Glutamatergic neuron (in vitro differentiated cells): ENCODE measurements around the gene GDF7. TPM values are rescaled to one million over a fixed set of nuclear protein-coding genes. Genes with fewer than 3 reads are reported as not detected.
A peak's percentile ranks its signal among the peaks of the same experiment; 100 is the strongest.

Experiments
- DNase-seq: peaks from one replicate; pipeline ENCODE4 v3.0.0; 2022
- H3K27ac Mint-ChIP-seq: one replicate; pipeline ENCODE4 v1.8.0; 2020; ENCODE audit warnings: mild to moderate bottlenecking, mixed read lengths, inconsistent platforms; ENCODE audit not compliant: unreplicated experiment
- H3K27me3 Mint-ChIP-seq: one replicate; pipeline ENCODE4 v1.8.0; 2020; ENCODE audit warnings: mild to moderate bottlenecking, moderate library complexity, mixed read lengths, inconsistent platforms; ENCODE audit not compliant: unreplicated experiment
- H3K36me3 Mint-ChIP-seq: one replicate; pipeline ENCODE4 v1.8.0; 2020; ENCODE audit warnings: mild to moderate bottlenecking, mixed read lengths, inconsistent platforms; ENCODE audit not compliant: unreplicated experiment
- H3K4me1 Mint-ChIP-seq: one replicate; pipeline ENCODE4 v1.8.0; 2020; ENCODE audit warnings: mild to moderate bottlenecking, low read depth, mixed read lengths, inconsistent platforms; ENCODE audit not compliant: unreplicated experiment
- H3K4me3 Mint-ChIP-seq: one replicate; pipeline ENCODE4 v1.8.0; 2020; ENCODE audit warnings: mild to moderate bottlenecking, mixed read lengths, inconsistent platforms; ENCODE audit not compliant: unreplicated experiment
- H3K9me3 Mint-ChIP-seq: one replicate; pipeline ENCODE4 v1.8.0; 2020; ENCODE audit warnings: mild to moderate bottlenecking, moderate library complexity, mixed read lengths, inconsistent platforms; ENCODE audit not compliant: unreplicated experiment
- CTCF ChIP-seq: fragments of 200-600 bp; sonication (generic); IDR thresholded peaks from one replicate; pipeline ENCODE4 v1.5.0; 2021; ENCODE audit not compliant: partially characterized antibody, unreplicated experiment
- total RNA-seq: library from RNA; stranded (reverse); fragmentation: NEBNext Ultra II Directional; extraction: Animal tissue kit (Norgen Biotek cat#: 25700); gene quantifications from one replicate; pipeline ENCODE4 v1.2.1, GENCODE V29; 2021; ENCODE audit not compliant: unreplicated experiment

The GDF7 gene
- total RNA-seq, 1 donor from 2014 or later: not detected

GRCh38 chr2:20657522-20658235 is 9.3 kb upstream of the GDF7 start:
- Mint-ChIP-seq H3K27ac (peak overlapping the region; percentile 45), H3K36me3 (no peaks in the 10 kb centered on the region), H3K4me1 (peaks cover 9% of the 10 kb centered on the region), H3K4me3 (no peak overlapping the region), H3K9me3 (peaks cover 1% of the 10 kb centered on the region), H3K27me3 (peaks cover 6% of the 10 kb centered on the region)
- no peak for TF ChIP-seq CTCF
- no peak for DNase-seq

GRCh38 chr2:20660506-20661420 is 6.2 kb upstream of the GDF7 start:
- no peak for DNase-seq
- Mint-ChIP-seq H3K9me3 (peaks cover 1% of the 10 kb centered on the region), H3K4me1 (peaks cover 12% of the 10 kb centered on the region), H3K27me3 (peaks cover 9% of the 10 kb centered on the region), H3K4me3 (no peak overlapping the region), H3K36me3 (no peaks in the 10 kb centered on the region), H3K27ac (no peak overlapping the region)
- TF ChIP-seq CTCF: no peak

GRCh38 chr2:20661421-20662307 is 5.3 kb upstream of the GDF7 start:
- Mint-ChIP-seq H3K36me3 (no peaks in the 10 kb centered on the region), H3K9me3 (peaks cover 1% of the 10 kb centered on the region), H3K27me3 (peaks cover 12% of the 10 kb centered on the region), H3K4me3 (no peak overlapping the region), H3K27ac (no peak overlapping the region), H3K4me1 (peaks cover 12% of the 10 kb centered on the region)
- DNase-seq: peak; percentile 77
- peak; percentile 93 for TF ChIP-seq CTCF

GRCh38 chr2:20662308-20662937 is 4.5 kb upstream of the GDF7 start:
- Mint-ChIP-seq H3K36me3 (no peaks in the 10 kb centered on the region), H3K27me3 (peaks cover 12% of the 10 kb centered on the region), H3K4me1 (peaks cover 8% of the 10 kb centered on the region), H3K4me3 (no peak overlapping the region), H3K9me3 (peaks cover 1% of the 10 kb centered on the region), H3K27ac (no peak overlapping the region)
- DNase-seq: no peak
- no peak for TF ChIP-seq CTCF
